ENCODE results near the gene UNK.

UNK gene

DNA sequence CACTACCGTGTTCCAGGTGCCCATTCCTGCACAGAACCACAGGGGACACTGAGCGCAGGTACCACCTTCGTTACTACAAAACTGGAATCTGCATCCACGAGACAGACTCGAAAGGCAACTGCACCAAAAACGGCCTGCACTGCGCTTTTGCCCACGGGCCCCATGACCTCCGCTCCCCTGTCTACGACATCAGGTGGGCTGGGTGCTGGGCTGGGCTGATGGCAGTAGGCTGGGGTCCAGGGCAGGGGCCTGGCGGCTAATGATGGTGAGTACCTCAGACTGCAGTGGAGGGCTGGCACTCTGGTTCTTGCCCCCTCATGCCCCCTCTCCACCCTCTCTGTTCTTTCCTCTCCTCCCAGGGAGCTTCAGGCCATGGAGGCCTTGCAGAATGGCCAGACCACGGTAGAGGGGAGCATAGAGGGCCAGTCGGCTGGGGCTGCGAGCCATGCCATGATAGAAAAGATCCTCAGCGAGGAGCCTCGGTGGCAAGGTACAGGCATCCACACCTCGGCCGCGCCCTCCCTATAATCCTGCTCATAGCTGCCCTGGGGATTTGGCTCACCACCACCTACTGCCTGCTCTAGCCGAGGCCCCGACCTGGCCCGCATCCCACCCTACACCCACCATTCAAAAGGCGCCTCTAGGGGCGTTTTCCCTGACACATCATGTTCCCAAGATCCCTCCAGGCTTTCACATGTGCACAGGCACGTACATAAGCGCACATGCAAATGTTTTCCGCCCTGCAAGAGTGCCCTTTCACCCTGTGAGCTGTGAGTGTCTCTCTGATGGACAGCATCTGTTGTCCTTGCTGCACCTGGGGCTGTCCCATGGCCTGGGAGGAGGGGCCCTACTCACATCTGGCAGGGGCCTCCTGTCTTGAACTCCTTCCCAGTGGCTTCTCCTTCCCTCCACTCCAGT is 27.7 kb downstream of the UNK start:
- CTCF ChIA-PET, result interaction anchor here (1.7 kb wide), 1 partner anchor 15 kb away, joined by 4 read pairs; no protein-coding TSS in a partner anchor
- POLR2A ChIA-PET, result interaction anchor here (4.0 kb wide), 1 partner anchor 33 kb away, joined by 20 read pairs; a partner anchor contains a TSS

DNA sequence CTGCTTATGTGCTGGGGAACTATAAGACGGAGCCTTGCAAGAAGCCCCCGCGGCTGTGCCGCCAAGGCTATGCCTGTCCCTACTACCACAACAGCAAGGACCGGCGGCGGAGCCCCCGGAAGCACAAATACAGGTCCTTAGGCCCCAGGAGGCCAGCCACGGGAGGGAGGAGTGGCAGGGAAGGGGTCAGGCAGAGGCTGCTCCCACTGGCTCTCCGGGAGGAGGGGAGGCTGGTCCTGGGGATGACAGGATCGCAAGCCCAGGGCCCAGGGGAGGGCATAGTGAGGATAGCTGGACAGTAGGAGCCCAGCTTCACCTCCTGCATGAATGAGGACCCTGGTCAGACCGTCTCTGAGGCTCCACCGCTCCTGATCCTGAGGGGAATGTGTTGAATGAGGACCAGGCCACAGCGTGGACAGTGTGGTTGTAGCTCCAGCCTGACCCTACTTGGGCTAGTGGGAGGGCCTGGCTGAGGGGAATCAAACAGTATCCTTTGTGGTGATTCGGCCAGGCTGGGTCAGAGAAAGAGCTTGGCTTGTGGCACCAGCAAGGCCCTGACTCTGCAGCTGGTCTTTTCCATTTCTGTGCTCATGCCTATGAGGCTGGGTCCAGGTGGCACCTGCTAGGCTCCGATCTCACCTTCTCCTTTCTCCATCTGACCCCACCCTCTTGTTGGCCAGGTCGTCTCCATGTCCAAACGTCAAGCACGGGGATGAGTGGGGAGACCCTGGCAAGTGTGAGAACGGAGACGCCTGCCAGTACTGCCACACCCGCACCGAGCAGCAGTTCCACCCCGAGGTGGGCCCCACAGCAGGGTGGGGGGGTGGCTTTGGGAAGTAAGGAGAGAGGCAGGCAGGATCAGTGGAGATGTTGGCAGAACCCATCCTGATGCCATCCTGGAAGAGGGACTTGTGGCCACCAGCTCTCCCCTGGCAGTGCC is 28.7 kb downstream of the UNK start:
- CTCF ChIA-PET, result no interaction called here

More for the DNA sequence above, 27.7 kb downstream of the UNK start:
- no peak for DNase-seq (ENCODE audit: extremely low spot score)
- TF ChIP-seq ELF4 (IDR thresholded peaks at IDR 0.05) (no peak), L3MBTL2 (conservative IDR thresholded peaks at IDR 0.05) (no peak), NFRKB (IDR thresholded peaks at IDR 0.05) (no peak), FOXM1 (IDR thresholded peaks at IDR 0.05; ENCODE audit: borderline replicate concordance) (no peak), SP1 (IDR thresholded peaks at IDR 0.05) (no peak), FOXA1 (IDR thresholded peaks at IDR 0.05) (no peak), ARNT (IDR thresholded peaks at IDR 0.05) (no peak), ZNF384 (IDR thresholded peaks at IDR 0.05) (no peak), HDGF (IDR thresholded peaks at IDR 0.05; ENCODE audit: borderline replicate concordance) (no peak)
- TF ChIP-seq, protein P1, sequence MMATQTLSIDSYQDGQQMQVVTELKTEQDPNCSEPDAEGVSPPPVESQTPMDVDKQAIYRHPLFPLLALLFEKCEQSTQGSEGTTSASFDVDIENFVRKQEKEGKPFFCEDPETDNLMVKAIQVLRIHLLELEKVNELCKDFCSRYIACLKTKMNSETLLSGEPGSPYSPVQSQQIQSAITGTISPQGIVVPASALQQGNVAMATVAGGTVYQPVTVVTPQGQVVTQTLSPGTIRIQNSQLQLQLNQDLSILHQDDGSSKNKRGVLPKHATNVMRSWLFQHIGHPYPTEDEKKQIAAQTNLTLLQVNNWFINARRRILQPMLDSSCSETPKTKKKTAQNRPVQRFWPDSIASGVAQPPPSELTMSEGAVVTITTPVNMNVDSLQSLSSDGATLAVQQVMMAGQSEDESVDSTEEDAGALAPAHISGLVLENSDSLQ (IDR thresholded peaks at IDR 0.05), result no peak

DNA sequence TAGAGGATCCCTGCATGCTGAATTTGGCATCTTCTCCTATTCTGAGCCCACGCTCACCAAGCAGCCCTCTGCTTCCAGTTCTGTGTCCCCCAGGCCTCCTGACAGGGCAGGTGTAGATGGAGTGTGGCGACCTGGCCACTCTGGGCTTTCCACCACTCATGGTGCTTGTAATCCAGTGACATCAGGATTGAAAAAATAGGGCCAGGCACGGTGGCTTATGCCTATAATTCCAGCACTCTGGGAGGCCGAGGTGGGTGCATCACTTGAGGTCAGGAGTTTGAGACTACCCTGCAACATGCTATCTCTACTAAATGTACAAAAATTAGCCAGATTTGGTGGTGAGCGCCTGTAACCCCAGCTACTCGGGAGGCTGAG is 29.4 kb downstream of the UNK start:
- ChIA-PET CTCF (no interaction called here), POLR2A (interaction anchor here (4.0 kb wide), 1 partner anchor 34 kb away, joined by 20 read pairs; a partner anchor contains a TSS)
- no peak for DNase-seq (ENCODE audit: extremely low spot score)
- TF ChIP-seq ARNT (IDR thresholded peaks at IDR 0.05) (no peak), BHLHE40 (IDR thresholded peaks at IDR 0.05; ENCODE audit: borderline replicate concordance) (no peak), FOXA1 (IDR thresholded peaks at IDR 0.05) (no peak), ZNF384 (IDR thresholded peaks at IDR 0.05) (no peak), L3MBTL2 (conservative IDR thresholded peaks at IDR 0.05) (no peak), CTBP1 (IDR thresholded peaks at IDR 0.05; ENCODE audit: borderline replicate concordance) (no peak), HDGF (IDR thresholded peaks at IDR 0.05; ENCODE audit: borderline replicate concordance) (no peak), FOXK2 (IDR thresholded peaks at IDR 0.05) (no peak)
- TF ChIP-seq, protein P1 (IDR thresholded peaks at IDR 0.05), result no peak

More for the DNA sequence above, 28.7 kb downstream of the UNK start:
- DNase-seq (ENCODE audit: extremely low spot score), result no peak
- no peak for TF ChIP-seq L3MBTL2 (conservative IDR thresholded peaks at IDR 0.05)
- no peak for TF ChIP-seq HDGF (IDR thresholded peaks at IDR 0.05; ENCODE audit: borderline replicate concordance)
- no peak for TF ChIP-seq CTBP1 (IDR thresholded peaks at IDR 0.05; ENCODE audit: borderline replicate concordance)
- no peak for TF ChIP-seq SUZ12 (IDR thresholded peaks at IDR 0.05)
- TF ChIP-seq ZNF384 (IDR thresholded peaks at IDR 0.05), result no peak
- no peak for TF ChIP-seq NFRKB (IDR thresholded peaks at IDR 0.05)
- POLR2A ChIA-PET, result interaction anchor here (4.0 kb wide), 1 partner anchor 34 kb away, joined by 20 read pairs; a partner anchor contains a TSS

DNA sequence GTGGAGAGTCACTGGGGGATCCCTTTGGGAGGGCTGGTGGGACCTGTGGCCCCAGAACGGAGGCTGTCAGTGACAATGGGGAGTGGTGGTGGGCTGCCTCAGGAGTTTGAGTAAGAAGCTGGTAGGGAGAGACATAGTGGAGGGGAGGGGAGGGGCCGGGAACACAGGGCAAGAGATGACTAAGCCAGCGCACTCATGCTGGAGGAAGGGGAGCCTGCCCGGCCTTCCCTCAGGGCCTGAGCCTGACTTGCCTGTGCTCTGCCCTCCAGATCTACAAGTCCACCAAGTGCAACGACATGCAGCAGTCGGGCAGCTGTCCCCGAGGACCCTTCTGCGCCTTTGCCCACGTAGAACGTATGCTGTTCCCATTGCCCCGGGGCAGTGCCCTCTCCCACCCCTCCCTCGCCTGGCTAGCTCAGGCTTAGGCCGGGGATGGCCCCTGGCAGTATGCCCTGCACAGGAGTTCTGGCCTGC is 30.3 kb downstream of the UNK start:
- DNase-seq (ENCODE audit: extremely low spot score), result no peak
- ChIA-PET POLR2A (interaction anchor here (4.0 kb wide), 1 partner anchor 35 kb away, joined by 20 read pairs; a partner anchor contains a TSS), CTCF (interaction anchor here (0.9 kb wide), 1 partner anchor 67 kb away, joined by 3 read pairs; no protein-coding TSS in a partner anchor)
- TF ChIP-seq, protein P1 (IDR thresholded peaks at IDR 0.05), result no peak
- no peak for TF ChIP-seq BHLHE40 (IDR thresholded peaks at IDR 0.05; ENCODE audit: borderline replicate concordance)

DNA sequence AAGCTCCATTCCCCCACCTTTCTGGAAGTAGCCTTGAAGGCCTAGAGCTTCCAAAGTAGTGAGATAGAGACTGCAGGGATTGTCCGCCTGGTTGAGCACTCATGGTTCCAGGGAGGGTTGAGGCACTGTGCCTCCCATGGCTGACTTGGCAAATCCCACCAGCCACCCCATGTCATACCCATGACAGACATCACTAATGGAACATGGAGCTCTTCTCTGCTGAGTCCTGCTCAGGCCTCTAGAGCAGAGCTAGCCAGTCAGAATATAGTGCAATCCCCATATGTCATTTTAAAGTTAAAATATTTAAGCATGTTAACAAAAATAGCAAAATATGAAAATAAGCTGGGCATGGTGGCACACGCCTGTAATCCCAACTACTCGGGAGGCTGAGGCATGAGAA is 30.8 kb downstream of the UNK start:
- TF ChIP-seq FOXA1 (IDR thresholded peaks at IDR 0.05), result no peak
- TF ChIP-seq ZNF384 (IDR thresholded peaks at IDR 0.05), result no peak
- ChIA-PET CTCF (interaction anchor here (0.9 kb wide), 1 partner anchor 68 kb away, joined by 3 read pairs; no protein-coding TSS in a partner anchor), POLR2A (interaction anchor here (4.0 kb wide), 1 partner anchor 36 kb away, joined by 20 read pairs; a partner anchor contains a TSS)
- no peak for DNase-seq (ENCODE audit: extremely low spot score)

DNA sequence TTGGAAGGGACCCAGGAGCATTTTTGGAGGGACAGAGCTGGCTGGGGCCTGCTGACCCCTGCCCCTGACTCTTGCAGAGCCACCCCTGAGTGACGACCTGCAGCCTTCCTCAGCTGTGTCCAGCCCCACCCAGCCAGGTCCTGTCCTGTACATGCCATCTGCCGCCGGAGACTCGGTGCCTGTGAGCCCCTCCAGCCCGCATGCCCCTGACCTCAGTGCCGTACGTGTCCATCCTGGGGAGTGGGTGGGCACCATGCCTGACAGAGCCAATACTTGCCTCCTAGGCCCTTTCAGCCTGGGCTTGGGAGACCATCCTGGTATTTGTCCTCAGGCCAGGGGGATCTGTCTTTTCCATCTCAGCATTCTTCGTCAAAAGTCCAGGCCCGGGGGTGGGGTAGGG is 32.1 kb downstream of the UNK start:
- CTCF ChIA-PET, result interaction anchor here (1.4 kb wide), 1 partner anchor 10 kb away, joined by 4 read pairs; no protein-coding TSS in a partner anchor
- DNase-seq (ENCODE audit: extremely low spot score), result no peak
- POLR2A ChIA-PET, result interaction anchor here (1.0 to 4.0 kb wide), 3 partner anchors 7 to 37 kb away, joined by 3 to 20 read pairs (median 3); a partner anchor contains a TSS
- TF ChIP-seq SUZ12 (IDR thresholded peaks at IDR 0.05) (no peak), LEF1 (IDR thresholded peaks at IDR 0.05; ENCODE audit: borderline replicate concordance) (no peak), HDGF (IDR thresholded peaks at IDR 0.05; ENCODE audit: borderline replicate concordance) (no peak), ZNF384 (IDR thresholded peaks at IDR 0.05) (no peak), FOXK2 (IDR thresholded peaks at IDR 0.05) (no peak), SP1 (IDR thresholded peaks at IDR 0.05) (no peak), FOXM1 (IDR thresholded peaks at IDR 0.05; ENCODE audit: borderline replicate concordance) (no peak), TARDBP (IDR thresholded peaks at IDR 0.05) (no peak)

All from HEK293T (cell line).